Left colon (tissue), 2 donors: ENCODE data around the gene GNG4. TPM values are rescaled to one million over a fixed set of nuclear protein-coding genes. Genes with fewer than 3 reads are reported as not detected.
A peak's percentile ranks its signal among the peaks of the same experiment; 100 is the strongest.

Experiments used
- ATAC-seq: fragments of 200-7000 bp; cut with Tn5 transposase; one replicate; pipeline ENCODE4 v1.9.1; 2020; ENCODE audit warnings: mild to moderate bottlenecking, moderate library complexity
- DNase-seq, 2 donors: peaks; one replicate each; pipeline ENCODE4 v3.0.0-alpha.2; 2020
- intact Hi-C, 2 donors: fragments of 100-400 bp; cut with DNase I in 1 of 2; cut with micrococcal nuclease in 1 of 2; formaldehyde crosslinking; loops; one replicate each; pipeline versions ENCODE4 v1.11.2 to v1.14.0; 2022; cut with DNase I, micrococcal nuclease
- total RNA-seq, 2 donors: library from RNA; stranded (reverse); fragmentation: NEBNext Ultra II Directional; extraction: Animal tissue kit (Norgen Biotek cat#: 25700); gene quantifications; one replicate each; pipeline ENCODE4 v1.2.1, GENCODE V29; 2021
- donor health status: DM: no; HTN: no; CAD: no.
- donor health status: DM: yes; HTN: yes; CAD: no.

GNG4 gene
- total RNA-seq, 2 donors from 2014 or later: 4.4 to 5.0 TPM

- DNase-seq (no peak), ATAC-seq (no peak)
- intact Hi-C loops: loop anchor here in 1 of 2 donors (10.0 kb wide), 1 partner anchor 253 kb away; no protein-coding TSS in a partner anchor
Observed at GRCh38 chr1:235511470-235512240, 137.9 kb downstream of the GNG4 start.

GRCh38 chr1:235510823-235511222 is 138.8 kb downstream of the GNG4 start:
- intact Hi-C loops: loop anchor here in 1 of 2 donors (10.0 kb wide), 1 partner anchor 254 kb away; no protein-coding TSS in a partner anchor
- no peak for DNase-seq
- ATAC-seq: no peak

GRCh38 chr1:235507623-235508022 is 142.0 kb downstream of the GNG4 start:
- no peak for DNase-seq
- intact Hi-C loops: no loop called here
- no peak for ATAC-seq

GRCh38 chr1:235504494-235505222 is 144.9 kb downstream of the GNG4 start:
- DNase-seq: peak; percentile 99 to 100
- peak; percentile 82 for ATAC-seq
- intact Hi-C loops: no loop called here

GRCh38 chr1:235504122-235504493 is 145.5 kb downstream of the GNG4 start, which contains the start of gene B3GALNT2:
B3GALNT2 (minus strand) TSS chr1:235504452; CDS start chr1:235504252, 200 bp downstream.
- no peak for DNase-seq
- intact Hi-C loops: no loop called here
- ATAC-seq: peak; percentile 55

GRCh38 chr1:235503403-235504121 is 146.0 kb downstream of the GNG4 start:
- ATAC-seq (peak; percentile 13), DNase-seq (peak; percentile 49 to 75)
- intact Hi-C loops: no loop called here

- intact Hi-C loops: no loop called here
- DNase-seq (no peak), ATAC-seq (no peak)
Observed at GRCh38 chr1:235502601-235503402, 146.8 kb downstream of the GNG4 start.

GRCh38 chr1:235500971-235501540 is 148.5 kb downstream of the GNG4 start:
- intact Hi-C loops: no loop called here
- DNase-seq: no peak

More at GRCh38 chr1:235500971-235501540, 148.5 kb downstream of the GNG4 start:
- ATAC-seq: no peak

Other genes with a start within 250 kb of the GNG4 start
- 10 to 100 TPM; 18.6 to 18.7 TPM for gene B3GALNT2, start 145.3 kb downstream of the GNG4 start, total RNA-seq
- 10 to 100 TPM; 22.4 to 31.1 TPM for gene LYST, start 217.1 kb upstream of the GNG4 start, total RNA-seq